C4-2B (cell line): ENCODE results near the gene MDK.

Experiments used
- H3K27ac ChIP-seq: fragments of 450-650 bp; 2 replicates; pipeline ENCODE4 v1.5.1; 2017
- ZFX ChIP-seq: fragments of 450-650 bp; IDR thresholded peaks from 2 replicates; pipeline ENCODE4 v1.6.1; 2017
- TF ChIP-seq, protein P1 (sequence below): fragments of 450-650 bp; conservative IDR thresholded peaks from 2 replicates; pipeline ENCODE4 v1.5.1; 2017; ENCODE audit warnings: mild to moderate bottlenecking

The MDK gene

DNA sequence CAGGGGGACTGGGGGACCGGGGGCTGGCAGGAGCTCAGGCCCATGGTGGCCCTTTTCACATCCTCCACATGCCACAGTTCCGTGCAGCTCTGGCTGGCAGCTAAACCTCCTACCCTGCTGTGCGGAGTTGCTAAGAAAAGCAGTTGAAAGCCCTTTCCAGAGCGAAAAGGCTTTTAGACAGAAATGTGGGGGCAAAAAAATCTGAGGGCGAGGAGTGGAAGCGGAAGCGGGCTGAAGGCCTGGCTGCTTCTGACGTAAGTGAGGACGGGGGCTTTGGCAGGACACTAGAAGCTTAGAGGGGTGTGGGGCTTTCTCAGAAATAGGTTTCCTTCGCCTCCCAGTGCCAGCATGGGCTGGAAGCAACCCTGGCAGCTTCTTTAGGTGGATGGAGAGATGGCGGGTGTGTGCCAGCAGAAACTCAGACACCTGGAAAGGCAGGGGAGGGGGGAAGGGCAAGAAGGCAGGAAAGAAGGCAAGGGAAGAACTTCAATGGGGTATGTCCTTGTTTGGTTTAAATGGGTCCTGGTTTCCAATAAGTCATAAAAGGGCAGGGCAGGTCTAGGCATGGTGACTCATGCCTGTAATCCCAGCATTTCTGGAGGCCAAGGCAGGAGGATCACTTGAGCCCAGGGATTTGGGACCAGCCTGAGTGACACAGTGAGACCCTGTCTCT, 45.4 kb upstream of the MDK start:
- TF ChIP-seq, protein P1, sequence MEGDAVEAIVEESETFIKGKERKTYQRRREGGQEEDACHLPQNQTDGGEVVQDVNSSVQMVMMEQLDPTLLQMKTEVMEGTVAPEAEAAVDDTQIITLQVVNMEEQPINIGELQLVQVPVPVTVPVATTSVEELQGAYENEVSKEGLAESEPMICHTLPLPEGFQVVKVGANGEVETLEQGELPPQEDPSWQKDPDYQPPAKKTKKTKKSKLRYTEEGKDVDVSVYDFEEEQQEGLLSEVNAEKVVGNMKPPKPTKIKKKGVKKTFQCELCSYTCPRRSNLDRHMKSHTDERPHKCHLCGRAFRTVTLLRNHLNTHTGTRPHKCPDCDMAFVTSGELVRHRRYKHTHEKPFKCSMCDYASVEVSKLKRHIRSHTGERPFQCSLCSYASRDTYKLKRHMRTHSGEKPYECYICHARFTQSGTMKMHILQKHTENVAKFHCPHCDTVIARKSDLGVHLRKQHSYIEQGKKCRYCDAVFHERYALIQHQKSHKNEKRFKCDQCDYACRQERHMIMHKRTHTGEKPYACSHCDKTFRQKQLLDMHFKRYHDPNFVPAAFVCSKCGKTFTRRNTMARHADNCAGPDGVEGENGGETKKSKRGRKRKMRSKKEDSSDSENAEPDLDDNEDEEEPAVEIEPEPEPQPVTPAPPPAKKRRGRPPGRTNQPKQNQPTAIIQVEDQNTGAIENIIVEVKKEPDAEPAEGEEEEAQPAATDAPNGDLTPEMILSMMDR = no peak
- no peak for TF ChIP-seq ZFX
- no peak overlapping the region for H3K27ac ChIP-seq

DNA sequence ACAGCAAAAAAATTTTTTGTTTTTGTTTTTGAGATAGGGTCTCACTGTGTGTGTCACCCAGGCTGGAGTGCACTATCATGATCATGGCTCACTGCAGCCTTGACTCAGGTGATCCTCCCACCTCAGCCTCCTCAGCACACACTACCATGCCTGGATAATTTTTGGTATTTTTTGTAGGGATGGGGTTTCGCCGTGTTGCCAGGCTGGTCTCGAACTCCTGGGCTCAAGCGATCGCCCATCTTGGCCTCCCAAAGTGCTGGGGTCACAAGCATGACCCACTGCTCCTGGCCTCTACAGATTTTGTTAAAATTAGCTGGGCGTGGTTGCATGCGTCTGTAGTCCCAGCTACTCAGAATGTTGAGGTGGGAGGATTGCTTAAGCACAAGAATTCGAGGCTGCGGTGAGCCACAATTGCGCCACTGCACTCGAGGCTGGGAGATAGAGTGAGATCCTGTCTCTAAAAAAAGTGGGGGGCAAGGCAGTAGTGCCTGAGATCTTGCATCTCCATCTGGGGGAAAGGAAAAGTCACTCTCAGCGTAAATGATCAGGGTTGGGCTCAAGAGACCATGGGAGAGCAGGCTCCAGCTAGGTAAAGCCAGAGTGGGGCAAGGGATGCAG, 44.8 kb upstream of the MDK start:
- TF ChIP-seq ZFX = no peak
- TF ChIP-seq, protein P1 = no peak
- H3K27ac ChIP-seq = no peak overlapping the region

DNA sequence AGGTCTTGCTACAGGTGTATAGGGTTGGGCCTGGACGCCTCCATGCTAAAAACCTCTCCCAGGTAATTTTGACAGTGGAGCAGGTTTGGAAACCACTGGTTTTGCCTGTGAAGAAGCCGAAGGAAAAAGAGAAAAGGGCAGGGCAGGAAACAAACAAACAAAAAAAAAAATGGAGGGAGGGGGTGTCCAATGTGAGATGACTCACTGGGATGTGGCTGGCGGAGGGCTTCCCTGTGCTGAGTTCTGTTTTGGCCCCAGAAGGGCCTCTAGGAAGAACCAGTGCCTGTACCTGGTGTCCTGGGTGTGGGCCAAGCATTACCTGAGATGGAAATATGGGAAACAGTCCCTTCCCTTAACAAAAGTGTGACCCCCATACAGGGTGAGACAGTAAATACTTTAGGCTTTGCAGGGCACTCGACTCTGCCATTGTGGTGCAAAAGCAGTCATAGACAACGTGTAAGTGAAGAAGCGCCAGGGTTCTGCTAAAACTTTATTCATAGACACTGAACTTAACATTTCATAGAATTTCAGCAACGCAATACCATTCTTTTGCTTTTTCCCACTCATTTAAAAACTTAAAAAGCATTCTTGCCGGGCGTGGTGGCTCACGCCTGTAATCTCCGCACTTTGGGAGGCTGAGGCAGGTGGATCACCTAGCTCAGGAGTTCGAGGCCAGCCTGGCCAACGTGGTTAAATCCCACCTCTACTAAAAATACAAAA, 43.7 kb upstream of the MDK start:
- H3K27ac ChIP-seq = peak overlapping the region; percentile 75; the same call in 1 of the 2 replicates
- TF ChIP-seq, protein P1 = no peak
- no peak for TF ChIP-seq ZFX

DNA sequence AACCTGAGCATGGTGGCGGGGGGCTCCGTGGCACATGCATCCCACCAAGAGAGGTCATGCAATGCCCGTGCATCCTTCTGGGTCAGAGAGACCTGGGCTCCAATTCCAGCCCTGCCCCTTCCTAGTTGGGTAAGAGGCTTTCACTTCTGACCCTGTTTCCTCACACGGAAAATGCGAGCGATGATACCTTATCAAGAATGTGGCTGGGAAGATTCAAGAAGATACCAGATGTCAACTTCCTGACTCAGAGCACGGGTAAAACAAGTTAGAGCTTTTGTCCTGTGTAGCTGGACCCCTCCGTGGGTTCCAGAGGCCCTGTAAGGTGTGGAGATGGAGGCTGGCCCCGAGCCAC, 42.9 kb upstream of the MDK start:
- no peak for TF ChIP-seq ZFX
- TF ChIP-seq, protein P1 = no peak
- peak overlapping the region; percentile 75 for H3K27ac ChIP-seq

DNA sequence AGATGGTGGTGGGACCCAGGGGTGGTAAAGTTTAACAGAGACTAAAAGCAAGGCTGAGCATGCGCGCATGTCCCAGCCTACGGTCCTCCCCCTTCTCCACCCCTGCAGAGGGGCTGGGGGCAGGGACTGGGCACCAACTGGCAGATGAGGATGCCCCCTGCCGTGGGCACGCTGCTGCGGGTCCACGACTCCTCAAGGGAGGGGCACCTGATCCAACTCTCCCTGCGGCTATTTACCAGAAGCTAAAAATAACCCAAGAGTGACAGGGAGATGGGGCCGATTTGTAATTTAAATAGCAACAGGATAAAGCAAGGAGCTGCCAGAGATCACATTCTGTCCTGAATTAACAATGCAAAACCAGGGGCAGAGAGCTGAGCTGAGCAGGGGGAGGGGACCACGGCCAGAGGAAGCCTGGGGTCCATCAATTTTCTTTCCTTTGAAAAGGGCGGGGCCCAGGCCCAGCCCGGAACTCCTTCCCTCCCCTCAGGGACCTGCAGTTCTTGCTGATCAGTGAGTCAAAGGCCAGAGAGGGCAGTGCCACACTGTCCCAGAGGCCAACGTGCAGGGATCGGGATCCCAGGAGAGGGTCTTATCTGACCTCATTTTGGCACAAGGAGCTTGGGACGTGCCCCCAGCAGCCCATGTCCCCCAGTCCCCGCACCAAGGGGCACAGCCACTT, 42.3 kb upstream of the MDK start:
- TF ChIP-seq ZFX = no peak
- TF ChIP-seq, protein P1 = no peak
- H3K27ac ChIP-seq = peak overlapping the region; percentile 75

DNA sequence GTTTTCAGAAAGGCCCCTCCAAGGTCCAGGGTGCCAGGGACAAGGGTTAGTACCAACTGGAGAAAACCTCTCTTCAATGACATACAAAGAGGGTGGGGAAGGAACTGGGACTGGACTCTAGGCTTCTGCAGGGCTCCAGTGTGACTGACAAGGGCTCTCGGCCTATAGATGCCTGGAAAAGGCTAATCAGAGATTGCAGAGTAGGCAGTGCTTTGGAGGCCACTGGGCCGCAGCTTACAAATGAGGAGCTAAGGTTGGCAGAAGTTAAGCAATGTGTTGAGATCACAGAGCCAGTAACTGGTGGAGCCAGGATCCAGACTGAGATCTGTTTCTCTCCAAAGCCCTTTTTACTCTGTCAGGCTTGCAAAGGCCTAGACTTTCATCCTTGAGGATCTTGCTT, 41.7 kb upstream of the MDK start:
- H3K27ac ChIP-seq = peak overlapping the region; percentile 75
- TF ChIP-seq, protein P1 = no peak
- TF ChIP-seq ZFX = no peak
